GM10266 (cell line): ENCODE measurements around the gene RXRA.

Source experiments
- DNase-seq: peaks from one replicate; pipeline ENCODE4 v3.0.0; 2012; ENCODE audit errors: extremely low spot score
- CTCF ChIP-seq: IDR thresholded peaks from 2 replicates; pipeline ENCODE4 v1.5.1; 2012; ENCODE audit warnings: mild to moderate bottlenecking, low read depth; ENCODE audit not compliant: control insufficient read depth, insufficient read depth; ENCODE audit errors: missing control alignments

RXRA gene

GRCh38 chr9:134314039-134314949, 12.0 kb upstream of the RXRA start:
- no peak for TF ChIP-seq CTCF

GRCh38 chr9:134314950-134315715, 11.1 kb upstream of the RXRA start:
- DNase-seq = no peak
- TF ChIP-seq CTCF = no peak

More at GRCh38 chr9:134314039-134314949, 12.0 kb upstream of the RXRA start:
- DNase-seq = no peak

- no peak for TF ChIP-seq CTCF
- DNase-seq = no peak
These were observed 10.4 kb upstream of the RXRA start for GRCh38 chr9:134315716-134316448.

GRCh38 chr9:134316449-134317160, 9.7 kb upstream of the RXRA start:
- TF ChIP-seq CTCF = no peak
- no peak for DNase-seq

- DNase-seq = no peak
- TF ChIP-seq CTCF = no peak
These were observed 8.9 kb upstream of the RXRA start for GRCh38 chr9:134317400-134317789.

GRCh38 chr9:134317790-134318414, 8.4 kb upstream of the RXRA start:
- no peak for TF ChIP-seq CTCF
- DNase-seq = no peak
